DOHH2 (cell line): ENCODE results near the gene ZNF474.

Source experiments
- EZH2phosphoT487 ChIP-seq: fragments of 200-600 bp; sonication (generic); IDR thresholded peaks from 2 replicates; pipeline ENCODE4 v1.6.1; 2017; ENCODE audit warnings: borderline replicate concordance, mild to moderate bottlenecking, antibody characterized with exemption, low read length, moderate library complexity, mixed read lengths
- TF ChIP-seq, protein P1 (sequence below): fragments of 200-600 bp; sonication (generic); IDR thresholded peaks from one replicate; pipeline ENCODE4 v1.5.1; 2014; ENCODE audit warnings: antibody characterized with exemption, mild to moderate bottlenecking, low read depth, low read length; ENCODE audit not compliant: poor library complexity, severe bottlenecking

DNA sequence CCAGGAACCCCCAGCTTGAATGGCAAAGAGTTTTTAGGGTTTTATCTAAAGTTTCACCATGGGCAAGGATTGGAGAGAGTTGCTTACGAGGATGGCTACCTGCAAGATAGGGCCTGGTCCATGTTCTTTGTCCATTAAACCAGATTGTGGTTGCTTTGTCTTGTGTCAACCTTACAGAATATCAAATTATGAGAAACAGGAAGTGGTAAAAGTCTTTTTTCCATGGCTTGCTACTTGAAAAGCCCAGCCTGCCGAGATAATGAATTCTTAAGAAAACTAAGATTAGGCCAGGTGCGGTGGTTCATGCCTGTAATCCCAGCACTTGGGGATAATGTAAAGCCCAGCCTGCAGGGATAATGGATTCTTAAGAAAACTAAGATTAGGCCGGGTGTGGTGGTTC lies 24.4 kb downstream of the ZNF474 start:
- TF ChIP-seq, protein P1, sequence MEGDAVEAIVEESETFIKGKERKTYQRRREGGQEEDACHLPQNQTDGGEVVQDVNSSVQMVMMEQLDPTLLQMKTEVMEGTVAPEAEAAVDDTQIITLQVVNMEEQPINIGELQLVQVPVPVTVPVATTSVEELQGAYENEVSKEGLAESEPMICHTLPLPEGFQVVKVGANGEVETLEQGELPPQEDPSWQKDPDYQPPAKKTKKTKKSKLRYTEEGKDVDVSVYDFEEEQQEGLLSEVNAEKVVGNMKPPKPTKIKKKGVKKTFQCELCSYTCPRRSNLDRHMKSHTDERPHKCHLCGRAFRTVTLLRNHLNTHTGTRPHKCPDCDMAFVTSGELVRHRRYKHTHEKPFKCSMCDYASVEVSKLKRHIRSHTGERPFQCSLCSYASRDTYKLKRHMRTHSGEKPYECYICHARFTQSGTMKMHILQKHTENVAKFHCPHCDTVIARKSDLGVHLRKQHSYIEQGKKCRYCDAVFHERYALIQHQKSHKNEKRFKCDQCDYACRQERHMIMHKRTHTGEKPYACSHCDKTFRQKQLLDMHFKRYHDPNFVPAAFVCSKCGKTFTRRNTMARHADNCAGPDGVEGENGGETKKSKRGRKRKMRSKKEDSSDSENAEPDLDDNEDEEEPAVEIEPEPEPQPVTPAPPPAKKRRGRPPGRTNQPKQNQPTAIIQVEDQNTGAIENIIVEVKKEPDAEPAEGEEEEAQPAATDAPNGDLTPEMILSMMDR, result no peak
- TF ChIP-seq EZH2phosphoT487, result no peak
